Keratinocyte (primary cell): Measurements from ENCODE around the gene SHISA2. TPM values are rescaled to one million over a fixed set of nuclear protein-coding genes. Genes with fewer than 3 reads are reported as not detected.

Source experiments
- DNase-seq: peaks from one replicate; pipeline ENCODE4 v3.0.0-alpha.2; 2011; ENCODE audit warnings: low read depth, missing footprints, low spot score
- FAIRE-seq: peaks from 2 replicates; lab custom pipeline; 2011; peaks lifted over from hg19 to GRCh38; lab: Jason Lieb, UNC
- H2AFZ ChIP-seq: 2 replicates; pipeline ENCODE4 v1.6.0; 2012; ENCODE audit warnings: low read length, control low read depth, inconsistent platforms; ENCODE audit not compliant: control insufficient read depth
- H3K27ac ChIP-seq: 2 replicates; pipeline ENCODE4 v1.5.1; 2011; ENCODE audit warnings: low read length; ENCODE audit not compliant: control insufficient read depth, insufficient read depth
- H3K27me3 ChIP-seq: 3 replicates; pipeline ENCODE4 v1.6.0; 2011; ENCODE audit warnings: low read length; ENCODE audit not compliant: control insufficient read depth, insufficient read depth; ENCODE audit errors: extremely low read depth
- H3K36me3 ChIP-seq, 2 experiments: 2 replicates in 1 of 2; 3 replicates in 1 of 2; pipeline ENCODE4 v1.5.1; 2011; ENCODE audit warnings: low read length in 2 of 2, mild to moderate bottlenecking in 1 of 2; ENCODE audit not compliant: control insufficient read depth in 2 of 2, insufficient read depth in 2 of 2; ENCODE audit errors: extremely low read depth in 1 of 2
- H3K4me1 ChIP-seq: 3 replicates; pipeline ENCODE4 v1.5.1; 2011; ENCODE audit warnings: low read length; ENCODE audit not compliant: control insufficient read depth, insufficient read depth; ENCODE audit errors: extremely low read depth
- H3K4me2 ChIP-seq: 3 replicates; pipeline ENCODE4 v1.6.0; 2011; ENCODE audit warnings: low read depth, low read length; ENCODE audit not compliant: control insufficient read depth, insufficient read depth; ENCODE audit errors: extremely low read depth
- H3K4me3 ChIP-seq, 3 experiments: fragments of 200-600 bp in 1 of 3; sonication (generic) in 1 of 3; 2 replicates in 2 of 3; 3 replicates in 1 of 3; pipeline ENCODE4 v1.5.1; 2011 to 2016; ENCODE audit warnings: low read length in 3 of 3, mild to moderate bottlenecking in 3 of 3, control low read depth in 2 of 3, inconsistent platforms in 1 of 3, low read depth in 1 of 3, mixed read lengths in 1 of 3, mixed run types in 1 of 3, moderate library complexity in 1 of 3; ENCODE audit not compliant: control insufficient read depth in 2 of 3, insufficient read depth in 2 of 3; ENCODE audit errors: extremely low read depth in 1 of 3
- H3K79me2 ChIP-seq: 2 replicates; pipeline ENCODE4 v1.6.0; 2012; ENCODE audit warnings: low read length; ENCODE audit not compliant: control insufficient read depth, insufficient read depth
- H3K9ac ChIP-seq: 3 replicates; pipeline ENCODE4 v1.6.0; 2011; ENCODE audit warnings: low read length; ENCODE audit not compliant: control insufficient read depth, insufficient read depth; ENCODE audit errors: extremely low read depth
- H3K9me1 ChIP-seq: 3 replicates; pipeline ENCODE4 v1.6.0; 2011; ENCODE audit warnings: low read length; ENCODE audit not compliant: control insufficient read depth, insufficient read depth; ENCODE audit errors: extremely low read depth
- H3K9me3 ChIP-seq: 2 replicates; pipeline ENCODE4 v1.5.1; 2012; ENCODE audit warnings: low read depth, low read length; ENCODE audit not compliant: control insufficient read depth
- H4K20me1 ChIP-seq: 3 replicates; pipeline ENCODE4 v1.6.0; 2011; ENCODE audit warnings: low read length; ENCODE audit not compliant: control insufficient read depth, insufficient read depth; ENCODE audit errors: extremely low read depth
- CTCF ChIP-seq, 3 experiments: IDR thresholded peaks in 1 of 3; conservative IDR thresholded peaks in 1 of 3; optimal IDR thresholded peaks in 1 of 3; 2 replicates in 2 of 3; 3 replicates in 1 of 3; pipeline versions ENCODE3 to v1.5.1; 2011; ENCODE audit warnings: low read length in 3 of 3, mild to moderate bottlenecking in 3 of 3, moderate library complexity in 2 of 3, control low read depth in 1 of 3, inconsistent platforms in 1 of 3; ENCODE audit not compliant: insufficient read depth in 2 of 3; ENCODE audit errors: extremely low read depth in 1 of 3
- EZH2 ChIP-seq: IDR thresholded peaks from one replicate; pipeline ENCODE4 v1.6.1; 2012; ENCODE audit warnings: inconsistent platforms, mild to moderate bottlenecking, low read length, moderate library complexity
- dilution Hi-C: fragments of 300-500 bp; cut with MboI; formaldehyde crosslinking; loops from one replicate; pipeline ENCODE4 v1.7.0; 2020; ENCODE audit warnings: low sequenced_read_pairs; ENCODE audit not compliant: extremely low pct_ligation_motif_present
- polyA plus RNA-seq, 5 experiments: library from polyadenylated mRNA; depleted of rRNA in 3 of 5; stranded (reverse) in 3 of 5; stranded (forward) in 1 of 5; unstranded in 1 of 5; fragments of >200 nt; gene quantifications; 1 replicate in 1 of 5; 2 replicates in 3 of 5; 3 replicates in 1 of 5; pipeline versions ENCODE4 v1.2.1 to v1.2.3, GENCODE V29; 2011 to 2012; ENCODE audit warnings: missing spikeins in 2 of 5, low read depth in 1 of 5, low replicate concordance in 1 of 5

SHISA2 gene
- polyA plus RNA-seq, 1 donor (not counting 4 experiments of a cell fraction or from before 2014, with no cell fraction given), result 0.18 TPM

DNA sequence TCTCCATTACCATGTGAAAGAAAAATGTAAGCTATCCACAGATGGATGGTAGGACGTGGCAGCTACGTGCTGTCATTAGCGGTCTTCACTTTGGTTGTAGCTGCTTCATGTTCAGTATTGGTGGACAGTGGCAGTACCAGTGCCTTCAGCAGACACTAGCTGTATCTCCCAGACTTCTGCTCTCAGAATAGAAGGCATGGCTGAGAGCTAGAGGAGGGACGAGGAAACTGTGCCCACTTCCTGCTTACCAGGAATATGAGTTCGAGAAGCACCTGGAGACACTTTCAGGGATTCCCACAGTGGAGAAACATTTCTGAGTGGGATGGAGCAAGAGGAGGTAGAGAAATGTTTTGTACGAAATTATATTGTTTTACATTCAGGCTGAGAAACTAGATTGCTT lies 6.9 kb upstream of the SHISA2 start:
- Histone ChIP-seq H3K9me1 (no peaks in the 10 kb centered on the region), H3K9me3 (no peaks in the 10 kb centered on the region), H3K27me3 (no peaks in the 10 kb centered on the region), H2AFZ (no peak overlapping the region), H3K9ac (no peak overlapping the region), H4K20me1 (no peaks in the 10 kb centered on the region), H3K36me3 (no peaks in the 10 kb centered on the region), H3K4me2 (no peak overlapping the region), H3K4me3 (no peak overlapping the region), H3K27ac (no peak overlapping the region), H3K79me2 (no peaks in the 10 kb centered on the region), H3K4me1 (no peaks in the 10 kb centered on the region)
- TF ChIP-seq CTCF (optimal IDR thresholded peaks at IDR 0.05 in 1 of 3, IDR thresholded peaks at IDR 0.05 in 1 of 3, conservative IDR thresholded peaks at IDR 0.05 in 1 of 3; ENCODE audit: extremely low read depth in 1 of 3, insufficient read depth in 2 of 3, low read length in 3 of 3) (no peak), EZH2 (no peak)
- FAIRE-seq, result no peak
- dilution Hi-C loops, result no loop called here
- no peak for DNase-seq

DNA sequence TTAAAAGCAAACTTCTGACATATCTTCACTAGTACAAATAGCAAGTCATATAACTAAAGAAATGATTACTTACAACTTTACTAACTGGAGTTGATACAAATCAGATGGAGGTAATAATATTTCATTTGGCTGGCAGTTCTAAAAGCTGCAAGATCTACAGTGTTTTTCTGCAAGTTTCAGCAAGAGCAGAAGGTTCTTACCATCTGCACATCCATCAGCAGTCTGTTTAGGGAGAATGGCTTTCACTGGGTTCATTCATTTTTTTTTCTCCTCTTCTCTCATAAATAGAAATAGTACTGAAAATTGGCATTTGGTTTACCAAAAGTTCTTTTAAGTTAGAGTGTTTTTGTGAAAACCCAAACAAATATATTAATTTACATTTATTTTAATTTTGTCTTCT lies 3.1 kb upstream of the SHISA2 start:
- FAIRE-seq, result no peak
- no peaks in the 10 kb centered on the region for H3K9me3 ChIP-seq
- no peak for DNase-seq

More for the DNA sequence above, 3.1 kb upstream of the SHISA2 start:
- TF ChIP-seq CTCF (optimal IDR thresholded peaks at IDR 0.05 in 1 of 3, IDR thresholded peaks at IDR 0.05 in 1 of 3, conservative IDR thresholded peaks at IDR 0.05 in 1 of 3; ENCODE audit: extremely low read depth in 1 of 3, insufficient read depth in 2 of 3, low read length in 3 of 3) (no peak), EZH2 (no peak)
- H3K27ac ChIP-seq, result no peak overlapping the region
- H3K4me2 ChIP-seq, result no peak overlapping the region
- H3K36me3 ChIP-seq, result no peaks in the 10 kb centered on the region
- no peaks in the 10 kb centered on the region for H3K9me1 ChIP-seq
- no peak overlapping the region for H3K9ac ChIP-seq
- dilution Hi-C loops, result no loop called here
- H3K79me2 ChIP-seq, result no peaks in the 10 kb centered on the region
- peaks cover 26% of the 10 kb centered on the region for H3K27me3 ChIP-seq
- H3K4me3 ChIP-seq, result no peak overlapping the region
- H4K20me1 ChIP-seq, result no peaks in the 10 kb centered on the region
- H2AFZ ChIP-seq, result no peak overlapping the region
- H3K4me1 ChIP-seq, result no peaks in the 10 kb centered on the region
